GM21515 (cell line): ENCODE results near the gene EZR.

ENCODE experiments used
- ATAC-seq: cut with Tn5 transposase; IDR thresholded peaks from one replicate; pipeline ENCODE4 v1.9.1; 2021; ENCODE audit not compliant: unreplicated experiment

Gene EZR

DNA sequence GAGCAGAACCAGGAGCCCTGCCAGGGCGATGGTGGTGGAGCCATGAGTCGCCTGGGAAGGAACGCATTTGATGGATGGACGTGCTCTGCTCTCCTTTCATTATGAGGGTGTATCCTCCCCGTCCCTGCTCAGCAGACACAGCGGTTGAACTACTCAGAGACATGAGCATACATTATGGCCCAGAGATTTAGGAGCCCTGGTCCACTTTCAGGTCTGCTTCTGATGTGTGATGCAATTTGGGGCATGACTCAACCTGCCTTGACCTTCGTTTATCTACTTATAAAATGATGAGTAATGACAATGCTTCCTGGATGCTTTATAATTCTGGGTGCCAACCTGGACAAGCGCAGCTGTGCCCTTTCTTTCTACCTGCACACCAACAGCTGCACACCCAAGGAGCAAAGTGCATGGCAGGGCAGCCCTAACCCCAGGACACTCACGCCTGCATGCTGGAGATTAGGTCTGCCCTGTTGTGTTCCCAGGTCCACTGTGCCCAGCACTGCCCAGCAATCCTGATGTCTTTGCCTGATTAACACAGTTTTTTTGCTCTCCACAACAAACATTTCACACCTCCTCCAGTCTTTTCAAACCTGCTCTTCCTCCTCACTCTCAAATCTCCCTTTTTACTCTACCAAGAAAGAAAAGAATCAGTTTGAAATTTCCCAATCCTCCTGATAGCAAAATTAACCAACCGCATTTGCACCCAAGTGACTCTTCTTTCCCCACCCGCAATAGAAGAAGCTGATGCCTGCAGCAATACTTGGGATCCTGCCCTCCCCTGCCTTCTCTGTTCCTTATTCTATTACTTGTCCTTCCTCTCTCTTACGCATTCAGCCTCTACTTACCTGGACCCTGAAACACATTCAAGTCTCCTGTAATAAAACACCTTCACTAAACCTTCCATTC lies 81.2 kb downstream of the EZR start:
- no peak for ATAC-seq

DNA sequence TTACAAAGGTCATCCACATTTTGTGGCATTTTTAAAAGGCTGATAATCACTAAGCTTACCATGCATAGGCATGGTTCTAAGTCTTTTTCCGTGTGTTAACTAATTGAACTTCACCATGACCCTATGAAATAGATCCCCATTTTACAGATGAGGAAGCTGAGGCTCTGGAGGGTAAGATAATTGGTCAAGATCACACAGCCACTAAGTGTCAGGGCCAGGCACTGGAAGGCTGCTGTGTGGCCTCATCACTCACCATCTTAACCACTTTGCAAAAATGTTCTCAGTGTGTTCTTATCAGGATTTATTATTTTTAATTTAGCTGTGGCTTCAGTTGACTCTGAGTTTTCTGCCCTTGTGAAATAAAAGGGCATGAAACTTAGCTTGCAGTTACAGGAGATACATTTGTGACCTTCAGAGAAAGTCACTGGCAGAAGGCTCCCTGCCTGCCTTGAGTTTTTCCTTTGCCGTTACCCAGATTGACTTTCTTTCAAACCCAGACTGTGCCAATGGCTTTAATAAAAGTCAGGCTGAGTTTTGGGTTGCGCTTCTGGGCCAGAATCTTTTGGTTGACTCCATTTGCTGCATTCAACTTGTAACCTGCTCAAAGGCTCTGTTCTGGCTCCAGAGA lies 82.0 kb downstream of the EZR start:
- ATAC-seq, result no peak

GRCh38 chr6:158735009-158735408 lies 84.2 kb downstream of the EZR start:
- no peak for ATAC-seq

GRCh38 chr6:158730541-158730907 lies 88.6 kb downstream of the EZR start:
- no peak for ATAC-seq

DNA sequence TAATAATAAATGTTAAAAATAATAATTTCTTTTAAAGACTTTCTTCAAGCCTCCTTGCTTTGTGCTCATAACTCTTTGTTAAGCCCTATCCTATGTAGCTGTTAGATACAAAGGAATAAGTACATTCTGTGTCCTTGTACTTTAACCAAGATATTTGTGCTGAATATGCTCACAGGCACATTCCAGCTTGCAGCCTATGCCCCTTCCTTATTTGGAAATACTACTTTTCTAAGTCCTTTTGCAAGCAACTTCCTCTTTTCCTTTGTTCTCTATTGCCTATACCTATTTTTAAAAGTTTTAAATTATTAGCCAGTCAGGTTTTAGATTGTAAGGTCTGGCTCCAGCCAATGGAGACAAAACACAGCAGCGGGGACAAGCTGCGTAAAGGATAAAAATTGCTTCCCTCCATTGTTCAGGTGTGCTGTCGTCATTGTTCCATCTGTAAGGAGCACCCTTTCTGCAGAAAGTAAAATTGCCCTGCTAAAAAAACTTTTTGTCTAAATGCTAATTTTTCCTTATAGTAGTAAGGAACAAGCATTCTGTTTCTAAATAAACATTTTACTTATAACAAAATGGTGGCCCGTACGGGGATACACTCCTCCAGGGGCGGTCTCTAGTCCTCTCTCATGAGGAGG lies 89.1 kb downstream of the EZR start:
- no peak for ATAC-seq

GRCh38 chr6:158725704-158726103 lies 93.5 kb downstream of the EZR start:
- no peak for ATAC-seq

GRCh38 chr6:158722176-158722729 lies 96.9 kb downstream of the EZR start:
- ATAC-seq, result no peak

DNA sequence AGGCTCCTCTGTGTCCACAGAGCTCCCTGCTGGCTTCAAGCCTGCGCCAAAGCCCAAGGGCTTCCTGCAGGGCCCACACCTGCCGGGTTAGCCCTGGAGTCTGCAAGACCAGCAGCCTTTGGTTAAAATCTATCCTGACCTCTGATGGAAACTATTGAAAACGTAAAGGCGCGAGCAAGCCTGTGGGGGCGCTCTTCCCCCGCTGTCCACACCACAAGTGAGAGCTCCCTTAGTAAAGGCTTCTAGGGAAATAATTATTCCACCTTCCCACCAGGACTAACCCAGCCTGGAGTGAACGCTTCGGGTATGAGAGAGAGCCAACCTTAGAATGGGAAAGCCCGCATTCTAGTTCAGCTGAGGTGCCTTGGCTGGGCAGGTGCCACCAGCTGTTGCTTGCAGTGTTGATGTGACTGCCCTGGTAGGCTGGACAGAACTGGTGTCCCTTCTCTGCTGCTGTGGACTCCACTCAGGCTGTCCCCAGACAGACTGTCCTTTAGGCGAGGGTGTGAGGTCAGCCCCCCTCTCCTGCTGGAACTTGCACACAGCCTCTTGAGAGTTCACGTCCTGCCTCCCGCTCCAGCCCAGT lies 100.6 kb downstream of the EZR start:
- ATAC-seq, result no peak

DNA sequence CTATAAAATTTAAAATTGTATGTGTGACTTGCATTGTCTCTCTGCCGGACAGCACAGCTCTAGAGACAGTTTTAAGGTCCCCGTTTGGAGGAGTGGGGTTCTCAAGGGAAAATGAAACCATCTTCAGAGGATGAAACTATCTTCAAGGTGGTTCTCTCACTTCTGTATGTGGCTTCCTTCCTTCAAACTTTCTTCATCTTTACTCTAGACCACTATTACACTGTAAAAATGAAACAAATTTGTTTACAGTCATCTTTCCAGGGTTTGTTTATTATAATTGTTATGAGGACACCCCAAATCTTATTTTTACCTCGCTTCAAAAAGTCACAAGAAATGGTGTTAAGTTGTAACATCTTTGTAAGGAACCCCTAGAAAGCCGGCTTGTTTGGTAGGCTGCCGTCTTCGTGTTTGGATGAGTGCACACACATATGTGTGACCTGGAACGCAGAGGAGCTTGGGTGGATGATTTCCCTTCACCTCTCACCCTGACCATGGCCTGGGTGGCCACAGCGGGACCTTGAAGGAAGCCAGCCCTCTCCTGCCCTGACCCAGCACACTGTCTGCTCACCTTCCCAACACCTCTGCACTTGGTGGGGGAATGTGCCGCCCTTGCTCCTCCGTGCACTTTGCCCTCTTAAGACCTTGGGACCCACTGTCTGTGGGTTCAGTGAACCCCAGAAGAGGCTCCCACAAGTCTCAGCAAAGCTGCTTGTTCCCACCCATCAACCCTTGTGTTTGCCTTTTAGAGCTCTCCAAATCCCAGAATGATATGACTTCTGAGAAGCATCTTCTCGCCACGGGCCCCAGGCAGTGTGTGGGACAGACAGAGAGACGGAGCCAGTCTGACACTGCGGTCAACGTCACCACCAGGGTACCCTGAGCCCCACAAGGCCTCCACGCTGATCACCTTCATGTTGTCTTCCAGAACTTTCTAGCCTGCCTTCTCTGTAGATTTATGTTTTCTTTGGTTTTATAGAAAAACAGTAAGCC lies 101.5 kb downstream of the EZR start:
- ATAC-seq, result peak; percentile 60
